Gastroesophageal sphincter (tissue), 4 donors: ENCODE measurements around the gene BTG1. TPM values are rescaled to one million over a fixed set of nuclear protein-coding genes. Genes with fewer than 3 reads are reported as not detected.
A peak's percentile ranks its signal among the peaks of the same experiment; 100 is the strongest.

ENCODE experiments used
- ATAC-seq: fragments of 150-250 bp; one replicate; pipeline ENCODE4 v1.9.1; 2016; ENCODE audit warnings: mild to moderate bottlenecking, moderate library complexity
- H3K27ac ChIP-seq, 4 donors: fragments of 200-600 bp; sonication (generic) in 3 of 4; 1 replicate in 3 of 4; 2 replicates in 1 of 4; pipeline ENCODE4 v1.5.1; 2016 to 2019
- H3K27me3 ChIP-seq: fragments of 200-600 bp; sonication (generic); one replicate; pipeline ENCODE4 v1.5.1; 2019
- H3K36me3 ChIP-seq, 2 donors: fragments of 200-600 bp; sonication (generic); one replicate each; pipeline ENCODE4 v1.5.1; 2019; ENCODE audit warnings: control low read depth in 1 of 2
- H3K4me1 ChIP-seq, 3 donors: fragments of 200-600 bp; sonication (generic); 1 replicate in 2 of 3; 2 replicates in 1 of 3; pipeline ENCODE4 v1.5.1; 2016 to 2019; ENCODE audit warnings: control low read depth in 2 of 3
- H3K4me3 ChIP-seq, 2 donors: fragments of 200-600 bp; sonication (generic); one replicate each; pipeline ENCODE4 v1.5.1; 2019; ENCODE audit warnings: mild to moderate bottlenecking in 1 of 2, moderate library complexity in 1 of 2
- H3K9me3 ChIP-seq, 3 donors: fragments of 200-600 bp; sonication (generic); one replicate each; pipeline ENCODE4 v1.5.1; 2017 to 2019; ENCODE audit warnings: control low read depth in 2 of 3
- CTCF ChIP-seq, 4 experiments: fragments of 200-600 bp in 2 of 4; fragments of 450-650 bp in 2 of 4; sonication (generic) in 1 of 4; IDR thresholded peaks; one replicate each; pipeline ENCODE4 v1.5.1; 2017 to 2019; ENCODE audit warnings: antibody characterized with exemption in 4 of 4, mild to moderate bottlenecking in 2 of 4, moderate library complexity in 2 of 4
- EP300 ChIP-seq: sonication (generic); formaldehyde crosslinking; IDR thresholded peaks from one replicate; pipeline ENCODE4 v1.6.1; 2017; ENCODE audit warnings: antibody characterized with exemption, mild to moderate bottlenecking
- POLR2A ChIP-seq, 2 donors: fragments of 450-650 bp; IDR thresholded peaks; one replicate each; pipeline ENCODE4 v1.6.1; 2017; ENCODE audit warnings: antibody characterized with exemption in 2 of 2, mild to moderate bottlenecking in 2 of 2, moderate library complexity in 1 of 2
- POLR2AphosphoS5 ChIP-seq: sonication (generic); formaldehyde crosslinking; IDR thresholded peaks from one replicate; pipeline ENCODE4 v1.6.1; 2017; ENCODE audit warnings: antibody characterized with exemption
- WGBS, 2 donors: methylation state at CpG; one replicate each; pipeline ENCODE4 v1.1.5; 2018; ENCODE audit warnings: low coverage in 1 of 2; 5-methylcytosine and 5-hydroxymethylcytosine counted together
- total RNA-seq, 4 donors: library from RNA; depleted of rRNA; stranded (reverse); fragments of >200 nt; gene quantifications; one replicate each; pipeline ENCODE4 v1.1.0, GENCODE V29; 2016

Gene BTG1
- total RNA-seq, 4 donors from 2014 or later, result 33.7 to 46.1 (median 42.7) TPM

GRCh38 chr12:92114834-92115233, 30.8 kb downstream of the BTG1 start:
- no peak for ATAC-seq
- TF ChIP-seq EP300 (no peak), POLR2AphosphoS5 (no peak), CTCF (IDR thresholded peaks at IDR 0.05) (no peak), POLR2A (IDR thresholded peaks at IDR 0.05) (no peak)
- peaks cover 0 to 12% (median 0%) of the 10 kb centered on the region in 3 donors for H3K9me3 ChIP-seq

GRCh38 chr12:92111256-92111655, 34.4 kb downstream of the BTG1 start:
- no peak overlapping the region for H3K27ac ChIP-seq
- TF ChIP-seq CTCF (IDR thresholded peaks at IDR 0.05) (no peak), POLR2A (IDR thresholded peaks at IDR 0.05) (no peak), EP300 (no peak), POLR2AphosphoS5 (no peak)
- H3K4me3 ChIP-seq, result no peak overlapping the region
- H3K9me3 ChIP-seq, result no peaks in the 10 kb centered on the region
- no peaks in the 10 kb centered on the region for H3K27me3 ChIP-seq
- H3K4me1 ChIP-seq, result peaks cover 0 to 12% (median 0%) of the 10 kb centered on the region in 3 donors
- no peak for ATAC-seq
- H3K36me3 ChIP-seq, result no peaks in the 10 kb centered on the region

More at GRCh38 chr12:92114834-92115233, 30.8 kb downstream of the BTG1 start:
- no peaks in the 10 kb centered on the region for H3K36me3 ChIP-seq
- WGBS, 2 donors, result 92 to 100% methylated on average over 1 to 2 of the region's 2 CpGs
- no peak overlapping the region for H3K27ac ChIP-seq
- no peak overlapping the region for H3K4me3 ChIP-seq
- H3K4me1 ChIP-seq, result no peaks in the 10 kb centered on the region
- no peaks in the 10 kb centered on the region for H3K27me3 ChIP-seq

- peaks cover 0 to 12% (median 0%) of the 10 kb centered on the region in 3 donors for H3K4me1 ChIP-seq
- no peak overlapping the region for H3K27ac ChIP-seq
- ATAC-seq, result no peak
- TF ChIP-seq POLR2A (IDR thresholded peaks at IDR 0.05) (no peak), CTCF (IDR thresholded peaks at IDR 0.05) (no peak), POLR2AphosphoS5 (no peak), EP300 (no peak)
- H3K27me3 ChIP-seq, result no peaks in the 10 kb centered on the region
- no peaks in the 10 kb centered on the region for H3K36me3 ChIP-seq
- 92 to 100% methylated on average over 1 of the region's 1 CpG for WGBS, 2 donors
- H3K9me3 ChIP-seq, result no peaks in the 10 kb centered on the region
- no peak overlapping the region for H3K4me3 ChIP-seq
Measured at GRCh38 chr12:92110083-92110640, 35.5 kb downstream of the BTG1 start.

GRCh38 chr12:92109613-92110012, 36.0 kb downstream of the BTG1 start:
- WGBS, 2 donors, result 100% methylated on average over 2 to 3 of the region's 4 CpGs
- no peaks in the 10 kb centered on the region for H3K9me3 ChIP-seq
- peaks cover 0 to 12% (median 0%) of the 10 kb centered on the region in 3 donors for H3K4me1 ChIP-seq
- no peak for ATAC-seq
- TF ChIP-seq POLR2A (IDR thresholded peaks at IDR 0.05) (no peak), EP300 (no peak), CTCF (IDR thresholded peaks at IDR 0.05) (no peak), POLR2AphosphoS5 (no peak)
- no peak overlapping the region for H3K27ac ChIP-seq
- no peaks in the 10 kb centered on the region for H3K36me3 ChIP-seq
- H3K27me3 ChIP-seq, result no peaks in the 10 kb centered on the region
- H3K4me3 ChIP-seq, result no peak overlapping the region

- no peak overlapping the region for H3K27ac ChIP-seq
- ATAC-seq, result peak; percentile 50
- peaks cover 0 to 12% (median 0%) of the 10 kb centered on the region in 3 donors for H3K4me1 ChIP-seq
Measured at GRCh38 chr12:92108651-92109050, 37.0 kb downstream of the BTG1 start.

More at GRCh38 chr12:92108651-92109050, 37.0 kb downstream of the BTG1 start:
- no peak overlapping the region for H3K4me3 ChIP-seq
- TF ChIP-seq POLR2A (IDR thresholded peaks at IDR 0.05) (no peak), CTCF (IDR thresholded peaks at IDR 0.05) (no peak), EP300 (no peak), POLR2AphosphoS5 (no peak)
- H3K36me3 ChIP-seq, result no peaks in the 10 kb centered on the region
- WGBS, 2 donors, result 36 to 58% methylated on average over 2 to 3 of the region's 3 CpGs
- no peaks in the 10 kb centered on the region for H3K9me3 ChIP-seq
- H3K27me3 ChIP-seq, result no peaks in the 10 kb centered on the region
